Measurements from ENCODE around the gene RPAP2. TPM values are rescaled to one million over a fixed set of nuclear protein-coding genes. Genes with fewer than 3 reads are reported as not detected.

The RPAP2 gene
- total RNA-seq, 2 experiments from 2014 or later: 8.6 to 21.9 TPM

- H3K4me3 ChIP-seq (ENCODE audit: low read depth, low read length, poor library complexity, severe bottlenecking): no peak overlapping the region
- H3K9me3 ChIP-seq (ENCODE audit: low read length): no peaks in the 10 kb centered on the region
- no peaks in the 10 kb centered on the region for H4K20me1 ChIP-seq (ENCODE audit: insufficient read depth, low read length)
- H2AFZ ChIP-seq (ENCODE audit: low read length): no peak overlapping the region
- H3K9me2 ChIP-seq (ENCODE audit: insufficient read depth, low read length): no peaks in the 10 kb centered on the region
- no peak overlapping the region for H3K4me2 ChIP-seq (ENCODE audit: low read length)
- no peak overlapping the region for H3K27ac ChIP-seq (ENCODE audit: low read depth, low read length, poor library complexity, severe bottlenecking)
- BruUV-seq (replicated peaks): no TSS peak
- ChIA-PET POLR2A (no interaction called here), CTCF (ENCODE audit: unreplicated experiment) (no interaction called here)
- no peak for TF ChIP-seq EZH2phosphoT487 (IDR thresholded peaks at IDR 0.05; ENCODE audit: borderline replicate concordance, low read depth, low read length)
- TF ChIP-seq, protein P1, sequence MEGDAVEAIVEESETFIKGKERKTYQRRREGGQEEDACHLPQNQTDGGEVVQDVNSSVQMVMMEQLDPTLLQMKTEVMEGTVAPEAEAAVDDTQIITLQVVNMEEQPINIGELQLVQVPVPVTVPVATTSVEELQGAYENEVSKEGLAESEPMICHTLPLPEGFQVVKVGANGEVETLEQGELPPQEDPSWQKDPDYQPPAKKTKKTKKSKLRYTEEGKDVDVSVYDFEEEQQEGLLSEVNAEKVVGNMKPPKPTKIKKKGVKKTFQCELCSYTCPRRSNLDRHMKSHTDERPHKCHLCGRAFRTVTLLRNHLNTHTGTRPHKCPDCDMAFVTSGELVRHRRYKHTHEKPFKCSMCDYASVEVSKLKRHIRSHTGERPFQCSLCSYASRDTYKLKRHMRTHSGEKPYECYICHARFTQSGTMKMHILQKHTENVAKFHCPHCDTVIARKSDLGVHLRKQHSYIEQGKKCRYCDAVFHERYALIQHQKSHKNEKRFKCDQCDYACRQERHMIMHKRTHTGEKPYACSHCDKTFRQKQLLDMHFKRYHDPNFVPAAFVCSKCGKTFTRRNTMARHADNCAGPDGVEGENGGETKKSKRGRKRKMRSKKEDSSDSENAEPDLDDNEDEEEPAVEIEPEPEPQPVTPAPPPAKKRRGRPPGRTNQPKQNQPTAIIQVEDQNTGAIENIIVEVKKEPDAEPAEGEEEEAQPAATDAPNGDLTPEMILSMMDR (conservative IDR thresholded peaks at IDR 0.05; ENCODE audit: low read length): no peak
- H3K36me3 ChIP-seq (ENCODE audit: insufficient read depth, low read length): peaks cover 29% of the 10 kb centered on the region
- intact Hi-C loops (cut with micrococcal nuclease; ENCODE audit: unreplicated experiment): no loop called here
- H3K79me2 ChIP-seq (ENCODE audit: insufficient read depth, low read depth, low read length): no peaks in the 10 kb centered on the region
- DNase-seq (ENCODE audit: low spot score): no peak
- no peaks in the 10 kb centered on the region for H3K4me1 ChIP-seq (ENCODE audit: insufficient read depth, low read length, poor library complexity, severe bottlenecking)
Measured at GRCh38 chr1:92346866-92347640, 48.2 kb downstream of the RPAP2 start.

DNA sequence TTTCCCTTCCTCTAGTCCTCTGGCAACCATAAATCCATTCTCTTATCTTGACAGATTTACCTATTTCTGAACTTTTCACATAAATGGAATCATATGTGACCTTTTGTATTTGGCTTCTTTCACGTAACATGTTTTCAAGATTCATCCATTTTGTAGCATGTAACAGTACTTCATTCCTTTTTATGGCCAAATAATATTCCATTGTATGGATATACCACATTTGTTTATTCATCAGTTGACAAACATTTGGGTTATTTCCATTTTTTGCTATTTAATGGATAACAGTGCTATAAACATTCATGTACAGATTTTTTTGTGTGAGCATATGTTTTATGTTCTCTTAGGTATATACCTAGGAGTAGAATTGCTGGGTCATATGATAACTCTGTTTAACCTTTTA is 54.0 kb downstream of the RPAP2 start:
- ChIA-PET CTCF (ENCODE audit: unreplicated experiment) (no interaction called here), POLR2A (interaction anchor here (0.7 kb wide), 1 partner anchor 199 kb away, joined by 5 read pairs; no protein-coding TSS in a partner anchor)
- intact Hi-C loops (cut with micrococcal nuclease; ENCODE audit: unreplicated experiment): no loop called here
- no TSS peak for BruUV-seq (replicated peaks)
- Histone ChIP-seq H4K20me1 (ENCODE audit: insufficient read depth, low read length) (no peaks in the 10 kb centered on the region), H3K4me1 (ENCODE audit: insufficient read depth, low read length, poor library complexity, severe bottlenecking) (no peaks in the 10 kb centered on the region), H3K9me3 (ENCODE audit: low read length) (peaks cover 8% of the 10 kb centered on the region; the same call in 1 of the 2 replicates), H2AFZ (ENCODE audit: low read length) (no peak overlapping the region), H3K9me2 (ENCODE audit: insufficient read depth, low read length) (no peaks in the 10 kb centered on the region), H3K79me2 (ENCODE audit: insufficient read depth, low read depth, low read length) (no peaks in the 10 kb centered on the region), H3K36me3 (ENCODE audit: insufficient read depth, low read length) (peaks cover 29% of the 10 kb centered on the region), H3K4me3 (ENCODE audit: low read depth, low read length, poor library complexity, severe bottlenecking) (no peak overlapping the region), H3K4me2 (ENCODE audit: low read length) (no peak overlapping the region), H3K27ac (ENCODE audit: low read depth, low read length, poor library complexity, severe bottlenecking) (no peak overlapping the region)
- no peak for TF ChIP-seq EZH2phosphoT487 (IDR thresholded peaks at IDR 0.05; ENCODE audit: borderline replicate concordance, low read depth, low read length)
- TF ChIP-seq, protein P1 (conservative IDR thresholded peaks at IDR 0.05; ENCODE audit: low read length): no peak
- no peak for DNase-seq (ENCODE audit: low spot score)

GRCh38 chr1:92354259-92354658 is 55.4 kb downstream of the RPAP2 start:
- H3K79me2 ChIP-seq (ENCODE audit: insufficient read depth, low read depth, low read length): no peaks in the 10 kb centered on the region
- no TSS peak for BruUV-seq (replicated peaks)
- peaks cover 25% of the 10 kb centered on the region for H3K36me3 ChIP-seq (ENCODE audit: insufficient read depth, low read length)
- no peak for TF ChIP-seq EZH2phosphoT487 (IDR thresholded peaks at IDR 0.05; ENCODE audit: borderline replicate concordance, low read depth, low read length)
- TF ChIP-seq, protein P1 (conservative IDR thresholded peaks at IDR 0.05; ENCODE audit: low read length): no peak
- H3K9me2 ChIP-seq (ENCODE audit: insufficient read depth, low read length): no peaks in the 10 kb centered on the region
- H4K20me1 ChIP-seq (ENCODE audit: insufficient read depth, low read length): no peaks in the 10 kb centered on the region
- POLR2A ChIA-PET: interaction anchor here (0.6 to 1.5 kb wide), 2 partner anchors 10 to 12 kb away, joined by 3 to 4 read pairs; no protein-coding TSS in a partner anchor
- H3K27ac ChIP-seq (ENCODE audit: low read depth, low read length, poor library complexity, severe bottlenecking): no peak overlapping the region
- intact Hi-C loops (cut with micrococcal nuclease; ENCODE audit: unreplicated experiment): no loop called here
- peaks cover 8% of the 10 kb centered on the region; the same call in 1 of the 2 replicates for H3K9me3 ChIP-seq (ENCODE audit: low read length)
- H2AFZ ChIP-seq (ENCODE audit: low read length): no peak overlapping the region
- CTCF ChIA-PET (ENCODE audit: unreplicated experiment): no interaction called here
- H3K4me2 ChIP-seq (ENCODE audit: low read length): no peak overlapping the region
- DNase-seq (ENCODE audit: low spot score): no peak
- H3K4me3 ChIP-seq (ENCODE audit: low read depth, low read length, poor library complexity, severe bottlenecking): no peak overlapping the region
- H3K4me1 ChIP-seq (ENCODE audit: insufficient read depth, low read length, poor library complexity, severe bottlenecking): no peaks in the 10 kb centered on the region
